Suppressor macrophage treated with lipopolysaccharide for 4 hours (primary cell): ENCODE data around the gene ZNF132.

Experiments used
- DNase-seq: peaks from one replicate; pipeline ENCODE4 v3.0.0-alpha.2; 2020

Gene ZNF132

GRCh38 chr19:58385891-58386575 lies 53.9 kb downstream of the ZNF132 start:
- no peak for DNase-seq

DNA sequence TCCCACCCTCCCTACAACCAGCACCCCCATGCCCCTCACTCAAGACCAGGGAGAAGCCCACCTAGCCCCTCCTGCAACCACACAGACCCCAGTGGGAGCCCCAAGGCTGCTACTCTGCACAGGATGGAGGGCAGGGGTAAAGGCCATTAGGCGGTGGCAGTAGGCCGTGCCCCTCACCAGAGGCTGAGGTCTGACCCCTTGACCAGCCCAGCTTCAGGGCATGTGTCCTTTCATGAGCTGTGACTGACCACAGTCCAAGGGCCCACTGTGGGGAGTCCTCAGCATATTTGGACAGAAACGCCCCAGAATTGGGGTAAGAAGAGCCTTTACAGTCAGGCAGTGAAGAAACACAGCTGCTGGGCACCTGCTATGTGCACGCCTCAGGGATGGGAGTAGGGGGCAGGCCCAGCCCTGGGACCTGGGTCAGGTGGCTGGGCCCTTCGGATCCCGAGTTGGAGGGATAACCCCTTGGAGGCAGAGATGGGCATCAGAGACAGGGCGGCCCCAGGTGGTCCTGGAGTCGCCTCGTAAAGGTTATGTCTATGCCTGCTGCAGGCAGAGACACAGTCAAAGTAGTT lies 54.6 kb downstream of the ZNF132 start:
- no peak for DNase-seq

DNA sequence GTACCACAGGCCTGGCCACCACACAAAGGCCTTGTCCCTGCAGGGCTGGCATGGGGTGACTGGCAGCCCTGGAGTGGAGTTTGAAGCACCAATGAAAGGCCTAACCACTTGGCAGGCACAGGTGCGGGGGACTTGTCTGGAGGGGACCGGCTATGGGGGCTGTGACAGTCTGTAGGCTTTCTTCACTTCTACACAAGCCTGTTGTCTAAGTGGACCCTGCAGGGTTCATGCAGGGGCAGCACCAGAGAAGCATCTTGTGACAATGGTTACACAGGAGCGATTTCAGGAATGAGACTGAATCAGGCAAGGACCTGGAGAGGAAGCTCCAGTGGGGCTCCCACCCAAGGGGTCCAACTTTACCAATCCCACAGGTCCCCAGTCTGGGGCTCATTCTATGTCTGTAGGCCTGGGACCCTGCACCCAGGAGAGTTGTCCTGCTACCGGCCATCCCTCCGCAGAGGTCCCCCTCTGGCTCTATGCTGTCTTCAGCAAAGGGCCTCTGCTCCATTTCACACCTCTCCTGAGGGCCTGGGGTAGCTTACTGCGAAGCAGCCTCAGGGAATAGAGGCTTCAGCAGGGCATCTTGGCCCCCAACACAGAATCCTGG lies 56.9 kb downstream of the ZNF132 start:
- DNase-seq = no peak
